GM21786 (cell line): ENCODE measurements around the gene MRPL43.
"Not testable (repeated sequence)": the region's sequence is repeated elsewhere in the genome, so short reads cannot be mapped to it uniquely, and the experiment has no call there.

Experiments
- ATAC-seq: cut with Tn5 transposase; IDR thresholded peaks from one replicate; pipeline ENCODE4 v1.9.1; 2021; ENCODE audit not compliant: unreplicated experiment

Gene MRPL43

DNA sequence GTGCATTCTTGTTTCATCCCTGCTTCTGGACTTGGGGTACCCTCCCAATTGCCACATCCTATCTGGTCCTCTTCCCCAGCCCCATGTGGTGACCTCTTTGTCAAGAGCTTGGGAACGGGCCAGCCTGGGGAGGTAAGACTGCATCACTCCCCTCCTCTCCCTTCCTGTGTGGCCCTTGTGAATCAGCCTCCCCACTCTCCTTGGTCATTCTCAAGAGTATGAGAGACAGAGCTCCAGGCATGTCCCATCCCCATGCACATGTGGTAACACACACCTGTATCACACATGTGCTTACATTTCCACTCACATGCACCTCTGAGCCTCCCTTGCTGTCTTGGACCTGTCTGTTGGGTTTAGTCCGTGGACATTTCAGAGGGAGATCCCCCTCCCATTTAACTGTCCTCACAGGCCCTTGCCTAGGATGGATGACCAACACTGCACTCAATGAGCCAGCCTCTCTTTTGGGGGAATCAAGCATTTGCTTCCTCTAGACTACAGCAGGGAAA, 2.6 kb downstream of the MRPL43 start:
- no peak for ATAC-seq

DNA sequence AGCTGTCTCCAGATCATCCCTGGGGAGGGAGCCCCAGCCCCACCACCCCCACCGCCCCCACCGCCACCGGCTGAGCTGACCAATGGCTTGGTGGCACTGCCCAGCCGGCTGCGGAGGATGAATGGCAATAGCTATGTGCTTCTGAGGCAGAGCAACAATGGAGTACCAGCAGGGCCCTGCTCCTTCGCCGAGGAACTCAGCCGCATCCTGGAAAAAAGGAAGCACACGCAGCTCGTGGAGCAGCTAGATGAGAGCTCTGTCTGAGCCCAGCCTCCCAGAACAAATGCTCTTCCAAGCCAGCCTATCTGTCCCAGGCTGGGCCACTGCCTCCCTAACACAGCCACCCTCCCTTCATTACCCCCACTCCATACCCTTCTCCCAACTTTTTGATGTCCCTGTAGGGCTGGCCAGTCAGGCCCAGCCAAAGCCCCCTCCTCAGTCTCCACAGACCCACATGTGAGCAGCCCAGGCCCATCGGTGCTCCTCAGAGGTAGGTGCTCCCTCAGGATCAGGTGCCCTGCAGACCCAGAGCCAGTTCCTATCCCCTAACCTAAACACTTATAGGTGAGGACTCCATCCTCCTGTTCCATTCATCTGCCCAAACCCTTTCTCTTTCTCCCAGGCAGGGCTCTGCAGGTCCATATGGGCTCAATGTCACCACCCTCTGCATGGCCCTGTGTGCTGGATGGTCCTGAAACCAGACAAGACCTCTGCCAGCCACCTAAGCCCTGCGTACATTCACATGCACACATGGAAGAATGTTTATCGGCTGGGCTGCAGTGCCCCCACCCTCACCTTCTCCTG, 3.2 kb downstream of the MRPL43 start:
- no peak for ATAC-seq

DNA sequence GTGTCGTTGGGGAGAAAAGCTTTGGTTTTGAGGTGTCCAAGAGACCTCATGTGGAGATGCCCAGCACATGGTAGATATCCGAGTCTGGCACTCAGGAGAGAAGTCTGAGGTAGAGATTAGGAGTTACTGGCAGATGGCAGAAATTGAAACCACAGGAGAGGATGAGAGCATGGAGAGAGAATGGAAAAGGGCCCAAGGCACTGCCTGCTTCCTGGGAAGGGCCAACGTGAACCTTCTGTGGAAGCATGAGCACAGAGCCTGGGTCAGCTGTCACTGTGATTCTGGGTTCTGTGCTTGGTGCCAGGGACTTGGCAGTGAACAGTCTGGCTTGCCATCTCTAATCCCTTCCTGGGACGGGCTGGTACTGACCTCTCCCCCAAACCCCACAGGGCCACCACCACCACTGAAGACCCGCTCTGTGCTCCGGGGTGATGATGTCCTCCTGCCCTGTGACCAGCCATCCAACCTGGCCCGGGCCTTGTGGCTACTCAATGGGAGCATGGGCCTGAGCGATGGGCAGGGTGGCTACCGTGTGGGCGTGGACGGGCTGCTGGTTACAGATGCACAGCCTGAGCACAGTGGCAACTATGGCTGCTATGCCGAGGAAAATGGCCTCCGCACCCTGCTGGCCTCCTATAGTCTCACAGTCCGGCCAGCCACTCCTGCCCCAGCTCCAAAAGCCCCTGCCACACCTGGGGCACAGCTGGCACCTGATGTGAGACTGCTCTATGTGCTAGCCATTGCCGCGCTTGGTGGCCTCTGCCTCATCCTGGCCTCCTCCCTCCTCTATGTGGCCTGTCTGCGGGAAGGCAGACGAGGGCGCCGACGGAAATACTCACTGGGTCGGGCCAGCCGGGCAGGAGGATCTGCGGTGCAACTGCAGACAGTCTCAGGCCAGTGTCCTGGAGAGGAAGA, 4.1 kb downstream of the MRPL43 start:
- no peak for ATAC-seq

DNA sequence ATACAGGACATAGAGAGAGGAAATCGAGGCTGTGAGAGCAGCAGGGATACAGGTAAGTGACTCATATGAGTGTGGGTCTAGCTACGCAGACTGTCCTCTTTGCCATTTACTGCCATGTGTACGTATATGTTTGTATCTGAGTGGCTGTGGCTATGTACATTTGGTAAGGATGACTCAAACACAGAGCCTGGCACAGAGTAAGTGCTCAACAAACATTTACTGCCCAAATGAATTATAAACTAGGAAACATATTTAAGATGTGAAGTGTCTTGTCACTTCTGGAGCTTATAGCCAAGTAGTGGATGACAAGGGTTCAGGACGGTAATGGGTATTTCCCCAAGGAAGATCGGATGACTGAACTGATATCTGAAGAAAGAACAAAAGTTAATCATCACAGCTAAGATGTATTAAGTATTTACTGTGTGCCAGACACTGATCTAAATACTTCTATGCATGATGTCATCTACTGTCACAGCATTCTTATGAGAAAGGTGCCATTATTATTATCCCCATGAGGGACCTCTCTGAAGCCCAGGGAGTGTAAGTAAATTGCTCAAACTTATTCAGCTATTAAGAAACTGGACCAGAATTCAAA, 6.0 kb downstream of the MRPL43 start:
- ATAC-seq, result no peak

DNA sequence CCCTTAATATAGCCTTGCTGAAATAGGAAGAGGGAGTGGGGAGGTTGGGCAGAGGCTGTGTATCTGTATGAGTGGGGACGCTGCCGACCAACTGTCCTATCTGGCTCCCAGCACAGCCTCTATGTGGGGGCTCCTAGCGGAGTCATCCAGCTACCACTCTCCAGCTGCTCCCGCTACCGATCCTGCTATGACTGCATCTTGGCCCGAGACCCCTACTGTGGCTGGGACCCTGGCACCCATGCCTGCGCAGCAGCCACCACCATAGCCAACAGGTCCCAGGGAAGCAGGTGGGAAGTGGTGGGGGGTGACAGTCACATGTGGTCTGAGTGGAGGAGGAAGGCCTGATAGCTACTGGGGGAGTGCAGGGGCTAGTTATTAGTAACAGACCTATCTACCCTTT, 6.6 kb downstream of the MRPL43 start:
- no peak for ATAC-seq

DNA sequence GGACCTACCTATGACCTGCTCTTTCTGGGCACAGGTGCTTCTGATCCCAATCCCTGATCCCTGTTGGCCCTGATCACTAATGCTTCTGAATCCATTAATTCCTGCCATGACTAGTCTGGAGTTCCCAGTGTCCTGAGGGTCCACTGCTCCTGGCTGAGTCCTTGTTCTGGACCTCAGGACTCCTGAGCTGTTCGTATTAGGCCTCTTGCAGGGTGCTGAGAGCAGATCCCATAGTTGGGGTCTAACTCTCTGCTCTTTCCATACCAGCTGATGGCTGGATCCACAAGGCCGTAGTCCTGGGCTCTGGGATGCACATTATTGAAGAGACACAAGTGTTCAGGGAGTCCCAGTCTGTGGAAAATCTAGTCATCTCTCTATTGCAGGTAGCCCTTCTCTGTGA, 7.0 kb downstream of the MRPL43 start:
- ATAC-seq, result no peak

DNA sequence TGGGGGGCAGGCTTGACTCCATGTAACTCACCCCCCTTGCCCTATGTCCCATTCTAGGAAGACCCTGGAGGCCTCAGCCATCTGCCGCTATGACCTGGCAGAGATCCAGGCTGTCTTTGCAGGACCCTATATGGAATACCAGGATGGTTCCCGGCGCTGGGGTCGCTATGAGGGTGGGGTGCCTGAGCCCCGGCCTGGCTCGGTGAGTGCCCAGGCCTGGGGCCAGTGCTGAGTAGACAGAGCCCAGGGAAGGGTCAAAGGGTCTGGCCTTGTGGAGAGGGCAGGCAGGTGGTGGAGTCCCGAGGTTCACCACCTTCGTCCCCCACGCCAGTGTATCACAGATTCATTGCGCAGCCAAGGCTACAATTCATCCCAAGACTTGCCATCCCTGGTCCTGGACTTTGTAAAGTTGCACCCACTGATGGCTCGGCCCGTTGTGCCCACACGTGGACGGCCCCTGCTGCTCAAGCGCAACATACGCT, 7.5 kb downstream of the MRPL43 start:
- ATAC-seq, result no peak

DNA sequence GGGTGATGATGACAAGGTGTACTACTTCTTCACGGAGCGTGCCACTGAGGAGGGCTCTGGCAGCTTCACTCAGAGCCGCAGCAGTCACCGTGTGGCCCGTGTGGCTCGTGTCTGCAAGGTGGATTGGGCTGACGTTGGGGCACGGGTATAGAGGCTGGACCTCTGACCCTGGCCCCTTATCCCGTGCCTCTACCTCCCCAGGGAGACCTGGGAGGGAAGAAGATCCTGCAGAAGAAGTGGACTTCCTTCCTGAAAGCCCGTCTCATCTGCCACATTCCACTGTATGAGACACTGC, 8.4 kb downstream of the MRPL43 start:
- ATAC-seq, result no peak

DNA sequence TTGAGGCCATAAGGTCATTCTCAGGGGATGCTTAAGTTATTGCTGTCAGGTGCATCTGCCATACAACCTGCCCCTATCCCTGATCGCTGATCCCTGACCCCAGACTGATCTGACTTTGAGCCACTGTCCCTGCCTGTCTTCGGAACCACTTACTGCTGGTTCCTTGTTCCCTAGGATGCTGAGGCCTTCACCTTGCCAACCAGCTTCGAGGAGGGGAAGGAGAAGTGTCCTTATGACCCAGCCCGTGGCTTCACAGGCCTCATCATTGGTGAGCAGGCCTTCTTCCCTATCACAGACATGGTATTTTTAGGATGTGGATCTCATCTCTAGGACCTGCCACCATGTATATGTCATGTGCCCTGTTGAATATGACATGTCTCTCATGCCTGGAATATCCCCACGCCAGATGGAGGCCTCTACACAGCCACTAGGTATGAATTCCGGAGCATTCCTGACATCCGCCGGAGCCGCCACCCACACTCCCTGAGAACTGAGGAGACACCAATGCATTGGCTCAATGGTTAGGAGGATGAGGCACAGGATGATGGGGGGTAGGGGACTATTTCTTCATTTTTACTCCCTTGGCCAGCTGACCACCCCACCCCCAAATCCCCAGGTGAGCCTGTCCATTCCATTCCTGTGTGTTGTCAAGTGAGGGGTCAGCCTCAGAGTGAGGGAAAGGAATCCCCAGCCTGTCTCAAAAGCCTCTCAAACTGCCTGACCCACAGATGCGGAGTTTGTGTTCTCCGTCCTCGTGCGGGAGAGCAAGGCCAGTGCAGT, 9.0 kb downstream of the MRPL43 start:
- no peak for ATAC-seq

DNA sequence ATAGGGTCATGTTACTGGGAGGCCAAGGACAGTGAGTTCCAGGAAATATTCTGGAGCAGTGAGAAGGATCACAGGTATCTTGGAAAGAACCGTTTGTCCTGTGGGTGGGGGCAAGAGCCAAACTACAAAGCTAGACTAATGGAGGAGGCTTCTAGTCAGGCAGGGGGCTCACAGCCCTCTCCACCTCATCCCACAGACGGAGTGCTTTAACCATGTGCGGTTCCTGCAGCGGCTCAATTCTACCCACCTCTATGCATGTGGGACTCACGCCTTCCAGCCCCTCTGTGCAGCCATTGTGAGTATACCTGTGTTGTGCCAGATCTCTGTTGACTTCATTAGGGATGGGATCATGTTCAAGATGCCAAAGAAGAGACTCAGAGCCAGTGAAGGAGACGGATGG, 9.9 kb downstream of the MRPL43 start:
- no peak for ATAC-seq

DNA sequence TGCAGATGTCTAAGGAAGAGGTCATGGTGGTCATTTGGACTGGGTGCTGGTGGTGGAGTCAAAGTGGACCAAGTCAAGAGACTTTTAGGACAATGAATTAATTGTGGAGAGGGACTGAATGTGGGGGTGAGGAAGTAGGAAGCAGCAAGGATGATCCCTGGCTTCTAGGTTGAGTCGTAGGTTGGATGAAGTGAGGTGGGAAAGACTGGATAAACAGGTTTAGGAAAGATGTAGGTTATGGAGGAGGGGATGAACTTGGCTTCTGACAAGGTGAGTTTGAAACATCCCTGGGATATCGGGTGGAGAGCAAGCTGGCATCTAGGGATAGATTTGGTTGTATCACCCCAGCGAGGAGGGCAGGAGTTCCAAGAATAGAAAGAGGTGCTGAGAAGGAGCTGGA, 10.4 kb downstream of the MRPL43 start:
- no peak for ATAC-seq

DNA sequence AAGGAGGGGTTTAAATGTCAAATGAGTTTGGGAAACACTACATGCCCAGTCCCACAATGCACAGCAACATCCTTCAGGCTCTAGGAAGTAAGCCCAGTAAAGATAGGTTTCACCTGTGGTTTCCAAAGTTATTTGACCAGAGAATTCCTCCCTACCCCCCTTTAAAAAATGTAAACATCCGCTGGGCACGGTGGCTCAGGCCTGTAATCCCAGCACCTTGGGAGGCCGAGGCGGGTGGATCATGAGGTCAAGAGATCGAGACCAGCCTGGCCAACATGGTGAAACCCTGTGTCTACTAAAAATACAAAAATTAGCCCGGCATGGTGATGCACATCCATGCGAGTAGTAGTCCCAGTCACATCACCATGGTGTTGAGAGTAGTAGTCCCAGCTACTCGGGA, 11.9 kb downstream of the MRPL43 start:
- ATAC-seq, result not testable (repeated sequence)

DNA sequence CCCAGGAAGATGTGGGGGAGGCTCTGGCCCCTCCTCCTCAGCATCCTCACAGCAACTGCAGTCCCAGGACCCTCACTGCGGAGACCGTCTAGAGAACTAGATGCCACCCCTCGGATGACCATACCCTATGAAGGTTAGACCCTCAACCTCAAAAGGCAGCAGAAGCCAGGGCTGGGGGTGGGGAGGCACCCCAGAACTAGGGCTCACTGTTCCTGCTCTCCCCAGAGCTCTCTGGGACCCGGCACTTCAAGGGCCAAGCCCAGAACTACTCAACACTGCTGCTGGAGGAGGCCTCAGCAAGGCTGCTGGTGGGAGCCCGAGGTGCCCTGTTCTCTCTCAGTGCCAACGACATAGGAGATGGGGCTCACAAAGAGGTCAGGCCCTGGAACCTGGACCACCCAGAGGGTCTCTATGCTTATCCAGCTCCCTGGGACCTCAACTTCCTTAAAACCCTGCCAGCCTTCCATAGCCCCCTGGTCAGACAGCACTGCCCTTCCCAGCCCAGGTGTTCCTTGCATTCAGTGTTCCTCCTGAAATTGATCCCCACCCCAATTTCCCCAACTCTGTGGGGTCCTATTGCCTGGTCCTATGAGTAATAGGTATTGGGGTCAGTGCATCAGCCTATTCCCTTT, 14.3 kb downstream of the MRPL43 start:
- ATAC-seq, result no peak

DNA sequence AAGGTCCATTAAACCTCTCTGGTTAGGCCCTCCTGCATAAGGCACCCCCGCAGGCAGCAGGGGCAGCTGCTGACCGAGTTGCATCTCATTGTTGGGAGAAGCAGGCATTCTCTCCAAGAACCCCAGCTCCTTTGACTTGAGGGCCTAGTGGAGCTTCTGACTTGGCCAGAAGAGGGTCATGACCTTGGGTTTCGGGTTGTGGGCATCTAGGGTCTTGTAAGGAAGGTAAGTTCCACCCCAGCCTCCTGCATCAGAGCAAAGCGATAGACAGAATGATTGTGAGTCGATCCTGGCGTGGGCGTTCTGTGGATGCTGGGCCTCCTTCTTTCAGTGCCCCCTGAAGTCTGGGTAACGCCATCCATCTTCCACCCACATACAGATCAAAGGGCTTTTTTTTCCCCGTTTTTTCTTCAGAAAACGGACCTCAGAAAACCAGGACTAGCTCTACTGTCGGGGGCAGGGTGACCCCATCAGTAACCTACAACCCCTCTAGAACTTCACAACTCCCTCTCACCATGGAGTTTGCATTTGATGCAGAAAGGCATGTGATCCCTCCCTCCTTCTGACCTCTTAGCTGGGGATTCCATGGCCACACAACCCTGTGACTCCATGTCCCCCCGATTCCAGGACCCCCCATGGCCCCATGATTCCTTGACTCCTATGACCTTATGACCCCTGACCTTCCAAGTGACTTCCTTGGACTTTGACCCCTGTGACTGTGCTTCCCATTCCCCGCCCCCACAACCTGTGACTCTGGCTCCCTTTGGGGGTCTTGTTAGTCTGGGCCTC, 15.0 kb downstream of the MRPL43 start:
- ATAC-seq, result no peak

DNA sequence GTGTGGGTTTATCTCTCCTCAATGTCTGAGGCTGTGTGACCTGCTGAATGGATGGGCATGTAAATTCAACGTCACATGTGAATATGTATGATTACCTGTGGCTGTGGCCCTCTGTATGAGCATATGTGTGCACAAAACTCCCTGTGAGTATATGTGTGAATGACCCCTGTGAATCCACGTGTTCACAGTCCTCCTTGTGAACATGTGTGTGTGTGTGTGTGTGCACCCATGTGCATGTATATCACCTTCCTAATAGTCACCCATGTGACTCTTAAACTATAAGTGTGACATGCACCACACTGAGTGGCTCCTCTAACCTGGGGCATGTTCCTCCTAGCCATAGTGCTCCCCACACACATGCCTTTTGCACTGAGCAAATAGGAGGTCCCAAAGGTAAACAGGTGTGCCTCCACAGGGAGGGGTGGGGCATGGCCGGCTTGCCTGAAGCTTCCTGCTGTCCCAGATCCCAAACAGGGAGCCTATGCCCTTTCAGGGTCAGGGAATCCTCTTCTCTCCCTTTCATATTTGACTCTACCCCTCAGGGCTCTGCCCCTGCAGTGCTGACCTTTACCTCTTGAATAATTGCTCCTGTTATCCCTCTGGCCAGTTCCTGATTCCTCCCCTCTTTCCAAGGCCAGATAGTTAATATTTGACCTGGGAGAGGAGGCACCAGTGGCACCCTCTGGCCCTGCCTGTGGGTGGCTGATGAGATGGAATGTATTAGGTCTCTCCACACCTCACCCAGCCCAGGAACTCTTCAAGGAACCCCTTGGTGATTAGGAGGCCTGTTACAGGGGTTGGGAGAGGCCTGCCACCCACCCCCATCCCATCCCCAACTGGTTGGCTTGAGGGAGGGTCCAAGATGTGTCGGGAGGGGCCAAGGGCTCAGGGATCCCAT, 16.1 kb downstream of the MRPL43 start:
- no peak for ATAC-seq

DNA sequence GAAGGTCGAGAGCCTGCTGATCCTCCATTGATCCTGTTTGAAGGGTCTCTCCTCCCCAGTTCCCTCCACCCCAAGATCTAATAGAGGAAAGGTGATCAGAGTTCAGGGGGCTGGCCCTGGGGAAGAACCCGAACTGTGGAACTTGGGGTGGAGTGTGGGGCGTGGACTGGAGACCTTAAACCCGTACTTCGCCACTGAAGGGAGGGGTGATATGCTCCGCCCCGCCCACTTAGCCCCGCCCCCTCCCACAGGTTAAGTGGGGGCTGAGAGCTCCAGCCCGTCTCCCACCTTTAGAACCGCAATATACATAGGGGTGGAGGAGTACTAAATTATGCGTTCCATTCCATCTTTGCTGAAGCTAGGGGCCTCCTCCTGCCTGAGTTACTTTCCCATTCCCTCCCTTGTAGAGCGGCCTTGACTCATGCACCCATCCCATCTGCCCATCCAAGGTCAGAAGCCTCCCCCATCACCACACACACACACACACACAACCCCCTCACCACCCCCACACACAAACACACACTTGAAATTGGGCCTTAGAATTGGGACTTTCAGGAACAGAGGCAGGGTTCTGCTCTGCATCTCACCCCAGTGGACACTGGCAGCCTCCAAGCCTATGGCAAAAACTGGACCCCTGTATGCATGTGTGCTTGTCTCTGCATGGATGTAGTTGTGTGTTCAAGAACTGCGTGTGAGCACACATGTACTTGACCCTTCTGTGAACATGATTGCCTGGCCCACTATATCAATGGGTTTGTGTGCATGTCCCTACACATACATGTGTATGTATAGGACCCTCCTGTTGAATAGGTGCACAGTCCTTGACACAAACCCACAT, 17.0 kb downstream of the MRPL43 start:
- no peak for ATAC-seq

DNA sequence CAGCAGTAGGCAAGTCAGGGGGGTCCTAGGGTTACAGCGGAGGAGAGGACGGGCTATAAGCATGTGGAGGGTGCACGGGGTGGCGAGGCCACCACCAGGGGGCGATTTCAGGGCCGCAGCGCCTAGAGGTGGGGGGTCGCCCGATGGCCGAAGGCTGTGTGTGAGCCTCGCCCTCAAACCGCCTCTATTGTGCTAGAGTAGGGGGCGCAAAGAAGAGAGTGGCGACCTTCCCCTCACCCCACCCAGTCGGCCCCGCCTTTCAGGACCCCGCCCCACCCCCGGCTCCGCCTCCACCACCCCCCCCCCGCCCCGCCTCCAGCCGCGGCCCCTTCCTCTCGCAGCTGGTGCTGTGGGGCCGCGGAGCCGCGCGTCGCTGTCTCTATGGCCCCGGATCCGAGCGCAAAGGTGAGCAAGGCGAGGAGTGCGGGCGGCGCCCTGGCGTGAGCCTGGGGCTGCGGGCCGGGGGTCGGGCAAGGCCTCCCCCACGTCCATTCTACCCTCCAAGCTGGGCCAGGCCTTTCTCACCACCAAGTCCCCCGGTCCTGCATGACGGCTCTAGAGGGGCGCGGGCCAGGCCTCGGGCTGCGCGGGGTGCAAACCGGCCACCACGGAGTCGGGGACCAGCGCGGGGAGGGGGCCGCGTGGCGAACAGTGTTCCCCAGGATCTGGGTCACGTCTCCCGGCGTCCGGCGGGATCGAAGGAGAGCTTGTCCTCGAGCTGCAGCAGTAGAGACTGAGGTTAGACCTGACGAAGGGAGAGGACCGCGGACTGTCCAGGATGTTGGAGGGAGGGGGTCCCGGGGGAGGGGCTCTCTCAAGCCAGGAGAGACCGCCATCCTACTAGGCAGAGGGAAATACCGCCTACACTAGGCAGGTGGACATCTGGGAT, 17.9 kb downstream of the MRPL43 start, which contains the start of gene SEMA4G:
Gene SEMA4G, plus strand, starts transcription at position 318 of the 889 bp plus-strand sequence. CDS start 3,409 bp downstream, outside the sequence.
- peak; percentile 64 for ATAC-seq
